ENCODE measurements around the gene IGSF9B.

The IGSF9B gene

DNA sequence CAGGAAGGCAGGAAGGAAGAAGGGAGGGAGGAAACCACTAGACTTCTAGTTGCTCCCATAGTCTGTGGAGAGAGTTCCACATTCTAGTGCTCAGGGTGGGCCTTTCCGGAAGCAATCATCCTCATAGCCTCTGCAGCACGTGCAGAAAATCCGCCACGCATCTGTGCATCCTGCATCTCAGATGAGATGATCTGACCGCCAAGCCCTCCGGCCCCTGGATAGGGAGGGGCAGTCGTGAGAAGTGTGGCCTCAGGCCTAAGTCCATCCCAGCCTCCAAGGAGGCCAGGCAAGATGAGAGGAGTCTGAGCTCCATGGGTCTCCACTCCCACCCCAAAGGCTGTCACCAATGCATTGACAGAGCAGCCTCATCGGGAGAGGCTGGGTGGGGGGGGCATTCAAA lies 30.4 kb upstream of the IGSF9B start:
- intact Hi-C loops (cut with DNase I): no loop called here
- peak in 1 of 10 donors; percentile 7 for DNase-seq

DNA sequence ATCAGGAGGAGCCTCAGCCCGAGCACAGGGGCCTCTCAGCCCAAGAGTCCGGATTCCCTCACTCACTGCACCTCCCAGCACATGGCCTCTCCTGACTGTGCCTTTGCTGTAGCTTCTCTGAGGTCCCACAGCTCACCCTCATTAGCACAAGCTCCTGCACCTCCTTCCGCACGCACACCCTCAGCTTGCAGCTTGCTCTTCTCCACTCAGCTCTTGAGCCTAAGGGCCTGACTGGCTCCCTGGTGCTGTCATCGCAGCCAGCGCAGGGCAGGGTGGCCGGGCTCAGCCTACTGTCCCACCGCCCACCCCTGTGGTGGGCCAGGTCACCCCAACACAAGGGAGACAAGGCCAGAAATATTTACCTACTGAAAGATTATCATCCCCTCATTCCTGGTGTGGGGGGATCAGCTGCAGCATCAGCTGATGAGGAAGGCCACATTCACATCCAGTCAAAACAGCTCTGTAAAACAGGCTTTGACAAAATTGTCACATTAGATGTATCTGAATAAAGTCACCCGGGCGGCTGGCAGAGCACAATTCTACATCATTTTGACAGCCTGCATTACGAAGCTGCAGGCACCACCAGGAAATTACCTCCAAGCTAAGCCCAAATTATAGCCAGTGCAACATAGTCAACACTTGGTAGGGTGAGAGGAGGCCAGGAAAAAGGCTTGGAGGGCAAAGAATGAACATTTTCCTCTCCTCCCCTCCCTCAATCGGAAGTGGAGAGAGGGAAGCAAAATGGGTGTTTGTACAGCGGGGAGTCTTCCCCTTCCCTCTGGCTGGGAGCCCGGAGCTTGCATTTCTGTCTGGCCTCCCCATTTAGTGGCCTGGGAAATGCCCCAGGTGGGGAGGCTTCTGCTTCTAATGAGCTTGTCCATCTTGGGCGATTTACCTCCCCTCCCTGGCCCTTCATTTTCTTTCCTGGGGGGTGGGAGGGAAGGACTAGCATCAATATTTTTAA lies 29.5 kb upstream of the IGSF9B start:
- intact Hi-C loops (cut with DNase I): no loop called here
- DNase-seq: peak in 2 of 10 donors; percentile 61 to 76

DNA sequence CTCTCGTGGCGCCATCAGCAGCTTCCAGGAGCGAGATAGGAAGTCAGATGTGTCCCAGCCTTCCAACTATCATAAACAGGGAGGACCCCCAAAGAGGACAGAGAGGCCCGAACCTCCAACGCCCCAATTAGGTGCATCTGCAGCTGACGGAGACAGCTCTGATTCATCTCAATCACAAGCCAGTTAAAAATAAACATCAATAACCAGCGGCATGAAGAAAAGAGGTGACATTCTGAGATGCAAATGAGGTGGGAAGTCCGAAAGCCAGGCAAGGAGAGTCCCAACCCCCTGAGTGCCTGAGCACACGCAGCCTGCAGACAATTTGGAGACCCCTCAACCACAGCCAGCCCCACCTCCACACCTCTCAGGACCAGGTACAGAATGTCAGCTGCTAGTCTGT lies 28.1 kb upstream of the IGSF9B start:
- intact Hi-C loops (cut with DNase I): no loop called here
- DNase-seq: peak in 2 of 10 donors; percentile 47 to 50

DNA sequence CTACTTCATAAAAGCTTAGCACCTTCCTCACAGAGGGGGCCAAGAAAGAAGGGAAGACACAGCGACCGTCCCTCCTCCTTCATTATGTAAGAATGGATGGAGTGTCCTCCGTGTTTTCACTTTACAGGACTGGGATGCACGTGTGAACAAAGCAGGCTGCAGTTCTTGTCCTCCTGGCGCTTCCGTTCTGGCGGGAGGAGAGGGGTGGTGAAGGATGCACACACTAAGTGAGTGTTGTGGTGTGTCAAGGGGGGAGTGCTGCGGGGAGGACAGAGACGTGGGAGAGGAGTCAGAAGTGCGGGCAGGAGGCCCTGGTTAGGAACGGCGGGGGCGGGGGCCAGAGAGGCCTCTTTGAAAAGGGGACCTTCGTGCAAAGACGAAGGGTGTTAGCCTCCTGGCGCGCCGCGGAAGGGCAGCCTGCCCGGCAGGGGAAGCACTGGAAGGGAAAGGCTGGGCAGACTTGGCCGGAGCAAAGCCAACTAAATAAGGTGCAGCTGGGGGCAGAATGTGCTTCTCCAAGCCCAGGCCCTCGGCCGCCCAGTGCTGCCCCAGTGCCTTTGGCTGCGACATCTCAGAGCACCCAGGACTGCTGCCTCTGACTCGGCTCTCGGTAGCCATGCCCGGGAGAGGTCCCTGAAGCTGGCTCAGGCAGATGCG lies 27.0 kb upstream of the IGSF9B start:
- peak in 2 of 10 donors; percentile 53 to 62 for DNase-seq
- intact Hi-C loops (cut with DNase I): no loop called here

DNA sequence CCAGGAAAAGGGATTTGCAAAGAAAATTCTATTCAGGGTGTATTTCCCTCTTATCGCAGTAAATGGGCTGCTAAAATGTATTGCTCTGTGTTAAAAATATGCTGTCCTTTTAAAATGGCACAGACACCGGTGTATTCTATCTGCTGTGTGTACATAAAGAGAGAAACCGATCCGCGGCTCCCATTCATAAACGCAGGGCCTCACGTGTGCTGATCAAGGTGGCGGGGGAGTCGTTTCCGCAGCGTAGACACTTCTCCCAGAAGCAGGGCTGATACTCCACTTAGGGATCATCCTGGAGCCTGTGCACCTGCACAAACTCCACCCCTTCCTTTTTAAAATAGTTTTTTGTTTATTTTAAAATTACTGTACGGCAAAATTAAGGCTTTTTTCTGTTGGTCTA lies 26.1 kb upstream of the IGSF9B start:
- peak in 1 of 10 donors; percentile 12 for DNase-seq
- intact Hi-C loops (cut with DNase I): no loop called here

DNA sequence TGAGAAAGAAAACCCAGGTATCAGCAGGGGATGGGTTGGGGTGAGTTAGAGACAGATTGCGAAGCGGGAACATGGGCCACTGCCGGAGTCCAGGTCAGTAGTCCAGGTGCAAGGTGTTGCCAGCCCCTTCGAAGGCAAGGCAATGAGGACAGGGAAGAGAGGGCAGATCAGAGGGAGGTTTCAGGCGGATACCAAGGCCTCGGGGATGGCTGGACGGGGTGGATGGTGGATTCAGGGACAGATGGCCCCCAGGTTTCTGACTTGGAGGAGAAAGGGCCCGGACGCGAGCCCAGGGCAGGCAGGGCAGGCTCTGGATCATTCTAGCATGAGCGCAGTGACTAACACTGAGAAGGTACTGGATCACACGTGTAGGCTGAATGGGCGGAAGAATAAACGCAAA lies 25.4 kb upstream of the IGSF9B start:
- DNase-seq: peak in 2 of 10 donors; percentile 46 to 52
- intact Hi-C loops (cut with DNase I): no loop called here

DNA sequence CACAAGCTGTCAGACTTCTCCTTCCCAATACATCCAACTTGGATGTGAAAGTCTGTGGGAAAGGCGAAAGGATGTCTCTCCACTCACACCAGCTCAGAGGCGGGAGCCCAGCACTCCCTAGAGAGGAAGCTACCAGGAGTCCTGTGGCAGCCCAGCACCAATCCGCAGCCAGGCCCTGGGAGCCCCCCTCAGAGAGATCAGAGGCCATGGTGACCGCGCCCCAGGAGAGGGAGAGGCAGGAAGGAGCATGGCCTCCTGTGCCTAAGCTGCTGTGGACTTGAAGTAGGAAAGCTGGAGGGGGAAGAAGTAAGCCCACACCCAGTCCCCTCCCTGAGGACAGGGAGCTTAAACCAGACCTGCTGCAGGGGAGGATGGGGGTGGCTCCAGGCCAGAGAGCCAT lies 24.4 kb upstream of the IGSF9B start:
- DNase-seq: peak in 3 of 10 donors; percentile 37 to 74 (median 48)
- intact Hi-C loops (cut with DNase I): no loop called here

DNA sequence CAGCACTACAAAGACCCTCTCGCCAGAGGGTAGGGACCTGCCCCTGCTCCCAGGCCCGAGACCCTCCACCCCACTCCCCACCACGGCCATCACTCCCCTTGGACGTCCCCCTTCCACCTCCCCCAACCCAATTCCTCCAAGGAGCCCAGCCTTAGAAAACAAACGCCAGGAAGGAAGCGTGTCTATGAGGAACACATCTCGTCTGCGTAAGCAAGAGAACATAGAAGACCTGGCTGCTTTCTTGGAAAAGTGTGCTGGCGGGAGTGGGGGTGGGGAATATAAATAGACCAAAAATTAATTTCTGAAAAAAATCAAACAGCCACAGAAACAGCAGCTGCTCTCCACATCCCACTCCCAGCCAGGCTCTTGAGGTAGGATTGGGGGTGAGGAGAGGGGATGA lies 23.9 kb upstream of the IGSF9B start:
- DNase-seq: peak in 3 of 10 donors; percentile 25 to 76 (median 37)

DNA sequence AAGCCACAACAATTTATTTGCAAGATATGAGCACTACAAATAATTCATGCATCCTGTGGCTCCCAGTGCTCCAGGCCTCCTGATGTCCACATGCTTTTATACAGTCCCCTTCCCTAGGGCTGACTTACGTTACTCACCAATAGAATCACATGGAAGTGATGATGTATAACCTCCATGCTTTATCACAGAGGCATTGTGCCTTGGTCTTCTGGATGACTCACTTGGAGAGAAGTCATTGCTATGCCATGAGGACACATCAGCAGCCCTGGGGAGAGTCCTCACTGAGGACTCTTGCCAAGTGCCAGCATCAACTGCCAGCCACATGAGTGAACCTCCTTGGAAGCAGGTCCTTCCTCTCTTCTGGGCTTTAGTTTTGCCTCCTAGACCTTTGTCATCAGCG lies 22.0 kb upstream of the IGSF9B start:
- intact Hi-C loops (cut with DNase I): no loop called here
- DNase-seq: no peak

More for the DNA sequence above, 23.9 kb upstream of the IGSF9B start:
- intact Hi-C loops (cut with DNase I): no loop called here

DNA sequence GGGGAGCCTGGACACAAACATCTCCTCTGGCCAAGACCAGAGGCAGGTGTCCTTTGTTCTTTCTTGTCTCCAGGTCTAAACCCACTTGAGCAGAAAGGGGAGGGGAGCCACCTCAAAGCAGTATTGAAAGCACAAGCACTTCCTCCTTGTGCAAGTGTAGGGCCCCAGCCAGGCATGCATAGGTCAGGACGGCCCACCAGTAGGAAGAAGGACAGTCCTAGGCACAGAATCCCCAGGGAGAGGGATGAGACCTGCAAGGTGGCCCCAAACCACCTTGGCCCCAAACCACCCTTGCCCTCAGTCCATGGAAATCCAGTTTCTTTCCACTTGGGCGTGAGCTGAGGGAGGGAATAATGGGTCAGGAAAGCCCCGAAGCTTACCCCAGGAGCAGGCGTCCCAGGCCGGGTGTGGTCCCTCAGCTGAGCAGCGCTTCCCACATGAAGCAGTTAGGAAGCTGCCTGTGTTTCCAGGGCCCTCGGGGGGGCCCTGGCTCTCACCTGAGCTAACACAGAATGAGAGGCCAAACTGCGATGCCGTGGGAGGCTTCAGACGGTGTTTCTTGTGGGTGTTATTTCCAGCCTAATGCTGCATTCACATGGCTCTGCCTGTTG lies 20.4 kb upstream of the IGSF9B start:
- intact Hi-C loops (cut with DNase I): no loop called here
- peak in 3 of 10 donors; percentile 40 to 48 (median 42) for DNase-seq

DNA sequence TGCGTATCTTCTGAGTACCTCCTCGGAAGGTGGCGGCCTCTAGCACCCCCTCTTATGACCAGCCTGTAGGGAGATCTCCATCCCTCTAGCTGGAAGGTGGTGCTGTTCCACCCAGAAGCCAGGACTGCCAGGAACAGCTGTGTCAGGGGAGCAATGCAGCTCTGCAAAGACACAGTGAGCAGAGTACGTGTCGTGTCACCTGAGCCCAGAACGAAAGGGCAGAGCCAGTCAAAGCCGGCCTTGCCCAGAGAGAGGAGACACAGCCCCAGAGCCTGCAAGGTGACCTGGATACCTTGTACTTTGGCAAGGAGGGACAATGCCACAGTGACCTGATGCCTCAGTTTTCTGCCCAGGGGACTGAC lies 18.7 kb upstream of the IGSF9B start:
- intact Hi-C loops (cut with DNase I): no loop called here
- DNase-seq: peak in 2 of 10 donors; percentile 42 to 54

DNA sequence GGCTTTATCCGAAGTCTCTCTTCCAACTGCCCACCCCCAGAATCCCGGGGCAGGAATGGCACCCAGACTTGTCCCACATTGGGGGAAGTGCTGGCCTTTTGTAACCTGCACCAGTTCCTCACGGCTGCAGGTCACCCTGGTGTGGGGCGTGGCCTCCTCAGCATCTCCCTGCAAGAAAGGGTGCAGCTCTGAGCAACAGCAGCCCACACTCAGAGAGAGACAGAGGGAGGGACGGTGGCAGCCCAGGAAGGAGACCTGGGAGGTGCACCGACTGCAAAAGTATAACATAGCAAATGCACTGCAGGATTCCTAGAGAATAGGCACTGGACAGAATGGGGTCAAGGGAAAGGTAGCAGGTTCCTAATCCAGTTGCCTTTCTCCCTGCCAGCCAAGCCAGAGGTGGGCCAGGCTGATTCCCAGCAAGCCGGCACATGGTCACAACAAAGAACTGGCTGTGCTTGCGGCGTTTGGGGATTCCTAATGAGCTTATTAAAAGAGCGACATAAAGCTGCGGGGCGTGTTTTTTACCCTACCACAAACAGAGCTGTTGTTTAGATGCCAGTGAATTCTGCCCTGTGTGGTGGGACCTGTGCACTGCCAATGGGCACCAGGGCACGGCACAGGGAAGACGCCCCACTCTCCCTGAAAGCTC lies 18.2 kb upstream of the IGSF9B start:
- peak in 3 of 10 donors; percentile 45 to 62 (median 59) for DNase-seq
- intact Hi-C loops (cut with DNase I): no loop called here

DNA sequence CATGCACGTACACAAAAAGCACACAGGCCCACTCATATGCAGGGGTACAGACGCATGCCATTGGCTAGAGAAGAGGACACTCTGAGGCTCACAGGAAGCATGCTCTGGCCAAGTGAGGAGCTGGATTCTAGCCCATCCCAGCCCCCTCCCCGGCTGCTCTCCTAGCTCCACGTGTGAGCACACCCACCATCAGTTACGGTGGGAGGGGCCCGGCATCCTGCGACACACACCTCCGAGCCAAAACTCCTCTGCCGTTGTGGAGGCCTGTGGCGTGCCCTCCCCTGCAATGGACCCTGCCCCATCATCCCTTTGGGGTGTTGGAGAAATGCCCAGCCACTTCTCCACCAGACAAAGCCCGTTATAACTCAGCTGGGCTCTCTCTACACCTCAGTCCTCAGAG lies 15.1 kb upstream of the IGSF9B start:
- peak in 2 of 10 donors; percentile 17 to 77 for DNase-seq
- intact Hi-C loops (cut with DNase I): no loop called here

DNA sequence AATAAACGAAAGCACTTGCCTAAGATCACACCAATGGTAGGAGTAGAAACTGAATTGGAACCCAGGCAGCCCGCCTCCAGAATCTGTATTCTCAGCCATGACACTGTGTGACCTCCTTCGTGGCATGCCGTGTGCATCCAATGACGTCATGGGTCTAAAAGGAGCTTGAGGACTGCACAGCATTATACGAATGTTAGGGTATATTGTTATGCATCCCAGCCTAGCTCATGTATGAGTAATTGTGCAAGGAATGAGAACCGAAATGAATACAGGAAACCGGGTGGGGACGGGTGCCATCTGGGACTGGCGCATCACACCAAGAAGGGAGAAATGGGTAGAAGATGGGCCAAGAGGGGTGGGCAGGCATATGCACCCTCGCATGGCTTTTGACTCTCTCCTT lies 12.3 kb upstream of the IGSF9B start:
- intact Hi-C loops (cut with DNase I): loop anchor here (5.0 kb wide), 1 partner anchor 63 kb away; no protein-coding TSS in a partner anchor
- peak in 2 of 10 donors; percentile 6 to 58 for DNase-seq

DNA sequence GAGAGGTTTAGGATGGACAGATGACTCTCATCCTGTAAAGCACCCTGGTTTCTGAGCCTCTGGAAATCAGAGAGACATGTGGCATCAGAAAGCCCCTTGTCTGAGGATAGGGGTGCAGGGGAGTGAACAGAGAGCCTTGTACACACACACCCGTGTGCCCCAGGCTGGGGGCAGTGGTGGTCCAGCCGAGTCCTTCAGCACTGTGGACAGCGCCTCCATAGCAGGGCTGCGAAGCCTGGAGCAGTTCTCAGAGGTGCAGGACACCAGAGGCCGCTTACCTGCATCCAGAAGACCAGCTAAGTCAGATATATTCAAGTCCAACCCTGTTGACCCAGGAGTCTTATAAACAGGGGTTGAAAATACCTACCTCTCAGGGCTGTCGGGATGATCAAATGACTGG lies 11.5 kb upstream of the IGSF9B start:
- DNase-seq: peak in 2 of 10 donors; percentile 52
- intact Hi-C loops (cut with DNase I): loop anchor here (5.0 kb wide), 1 partner anchor 64 kb away; no protein-coding TSS in a partner anchor

DNA sequence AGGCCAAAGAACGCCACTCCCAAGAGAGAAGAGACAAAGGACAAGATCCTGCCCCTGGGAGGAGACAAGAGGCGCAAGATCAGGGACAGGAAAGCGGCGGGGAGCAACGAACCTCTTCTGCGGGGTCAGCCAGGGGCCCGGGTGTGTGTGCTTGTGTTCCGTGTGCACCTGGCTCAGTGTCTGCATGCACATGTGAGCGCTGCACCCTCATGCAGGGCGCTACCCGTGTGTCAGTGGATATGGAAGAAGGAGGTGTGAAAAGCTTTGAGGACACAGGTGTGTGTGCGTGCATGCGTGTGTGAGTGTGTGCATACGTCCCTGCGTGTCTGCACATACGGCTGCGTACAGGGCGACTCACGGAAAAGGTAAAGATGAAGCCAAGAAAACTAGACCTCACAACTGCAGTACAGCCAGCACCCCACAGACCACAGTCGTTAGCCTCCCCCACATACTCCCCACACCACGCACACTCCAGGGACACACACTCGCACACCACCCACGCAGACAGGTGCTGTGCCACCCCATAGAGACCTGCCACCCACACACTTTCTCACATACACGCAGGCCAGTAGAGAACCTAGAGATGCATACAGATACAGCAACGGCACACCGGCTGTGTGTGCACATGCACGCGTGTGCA lies 11.0 kb upstream of the IGSF9B start:
- intact Hi-C loops (cut with DNase I): loop anchor here (5.0 kb wide), 1 partner anchor 65 kb away; no protein-coding TSS in a partner anchor
- peak in 2 of 10 donors; percentile 52 to 75 for DNase-seq

DNA sequence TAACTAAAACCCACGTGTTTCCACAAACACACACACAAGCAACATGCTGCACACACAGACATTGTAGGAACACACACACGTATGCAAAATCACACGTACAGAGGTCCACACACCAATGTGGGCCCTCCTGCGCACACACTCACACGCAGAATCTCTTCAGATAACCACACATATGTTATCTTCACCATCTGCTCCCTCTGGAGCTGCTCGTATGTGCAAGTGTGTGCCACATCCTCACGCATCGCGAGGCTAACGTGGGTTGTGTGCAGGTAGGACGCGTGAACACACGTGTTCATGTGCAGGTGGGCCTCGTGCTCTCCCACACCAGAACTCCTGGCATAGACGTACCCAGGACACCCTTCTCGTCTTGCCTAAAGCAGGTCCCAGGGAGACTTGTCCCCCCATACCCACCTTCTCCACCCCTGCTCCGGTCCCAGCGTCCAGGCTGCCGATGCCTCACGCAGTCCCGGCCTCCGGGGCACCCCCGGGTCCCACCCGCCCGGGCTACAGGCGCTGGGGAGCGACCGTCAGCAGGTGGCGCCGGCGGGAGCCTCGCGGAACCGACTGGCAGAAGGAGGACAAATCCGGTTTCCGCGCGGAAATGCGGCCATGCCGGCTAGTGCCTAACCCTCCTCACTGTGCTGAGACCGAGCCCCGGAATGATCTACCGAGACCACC lies 10.3 kb upstream of the IGSF9B start:
- intact Hi-C loops (cut with DNase I): loop anchor here (5.0 kb wide), 1 partner anchor 65 kb away; no protein-coding TSS in a partner anchor
- peak; percentile 52 to 96 (median 73) for DNase-seq

DNA sequence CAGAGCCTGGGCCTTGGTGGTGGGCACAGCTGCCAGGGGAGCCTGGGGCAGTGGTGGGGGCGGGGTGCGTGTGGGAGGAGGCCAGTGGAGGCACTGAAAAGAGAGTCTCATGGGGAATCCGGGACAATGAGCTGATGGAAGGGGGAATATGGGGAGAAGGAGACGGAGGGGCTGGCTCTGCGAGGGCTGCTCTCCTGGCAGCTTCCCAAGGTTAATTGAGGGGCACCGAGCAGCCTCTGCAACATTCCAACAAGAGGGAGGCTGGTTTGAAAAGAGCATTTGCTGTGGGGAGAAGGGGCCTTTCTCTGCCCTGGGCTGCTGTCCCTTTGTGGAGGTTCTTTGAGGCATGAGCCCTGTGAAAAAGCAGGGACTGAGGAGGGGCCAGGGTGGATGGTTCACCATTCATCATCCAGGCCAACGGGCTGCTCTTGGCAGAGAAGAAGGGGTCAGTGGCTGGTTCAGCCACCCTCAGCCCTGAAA lies 9.4 kb upstream of the IGSF9B start:
- peak in 2 of 10 donors; percentile 43 to 67 for DNase-seq
- intact Hi-C loops (cut with DNase I): loop anchor here (5.0 kb wide), 1 partner anchor 66 kb away; no protein-coding TSS in a partner anchor

Data from posterior cingulate gyrus (tissue), 11 donors.